ENCODE measurements around the gene SEMA4C.

DNA sequence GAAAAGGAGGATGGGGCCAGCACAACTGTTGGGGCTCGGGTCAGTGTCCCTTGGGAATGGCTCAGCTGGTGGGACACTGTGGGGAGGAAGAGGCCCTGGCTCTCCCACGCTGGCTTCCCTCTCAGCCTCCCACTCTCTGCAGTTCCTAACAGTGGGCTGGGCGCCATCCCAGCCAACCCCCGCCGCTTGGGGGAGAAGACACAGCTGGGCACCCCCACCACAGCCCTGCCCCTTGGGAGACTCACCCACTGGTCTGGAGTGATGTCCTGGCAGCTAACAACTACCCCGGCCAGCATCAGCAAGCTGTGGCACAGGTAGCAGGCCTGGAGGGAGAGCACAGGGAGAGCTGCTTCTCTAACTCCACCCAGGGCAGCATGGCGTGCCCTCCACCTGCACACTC is 8.3 kb upstream of the SEMA4C start:
- TF ChIP-seq EP300 (IDR thresholded peaks at IDR 0.05; ENCODE audit: low read depth) (no peak), POLR2AphosphoS5 (IDR thresholded peaks at IDR 0.05) (no peak)

Measured in transverse colon (tissue), 3 donors.